Uterus (tissue), 4 donors: ENCODE measurements around the gene FAM174C. TPM values are rescaled to one million over a fixed set of nuclear protein-coding genes. Genes with fewer than 3 reads are reported as not detected.
"Not testable (repeated sequence)": the region's sequence is repeated elsewhere in the genome, so short reads cannot be mapped to it uniquely, and the experiment has no call there.

Source experiments
- DNase-seq, 2 donors: peaks; one replicate each; pipeline ENCODE4 v3.0.0-alpha.2; 2019 to 2020
- H3K27ac ChIP-seq, 2 donors: fragments of 200-600 bp; sonication (generic); 1 replicate in 1 of 2; 2 replicates in 1 of 2; pipeline ENCODE4 v1.5.1; 2016 to 2018
- H3K27me3 ChIP-seq, 2 donors: fragments of 200-600 bp; sonication (generic); one replicate each; pipeline ENCODE4 v1.5.1; 2018 to 2019; ENCODE audit warnings: control low read depth in 1 of 2
- H3K36me3 ChIP-seq, 2 donors: fragments of 200-600 bp; sonication (generic); one replicate each; pipeline ENCODE4 v1.5.1; 2019; ENCODE audit warnings: control low read depth in 1 of 2
- H3K4me1 ChIP-seq, 2 donors: fragments of 200-600 bp; sonication (generic); one replicate each; pipeline ENCODE4 v1.5.1; 2018 to 2019; ENCODE audit warnings: control low read depth in 1 of 2
- H3K4me3 ChIP-seq, 2 donors: fragments of 200-600 bp; sonication (generic); 1 replicate in 1 of 2; 2 replicates in 1 of 2; pipeline ENCODE4 v1.5.1; 2018 to 2019; ENCODE audit warnings: mild to moderate bottlenecking in 1 of 2
- H3K9me3 ChIP-seq, 2 donors: fragments of 200-600 bp; sonication (generic); one replicate each; pipeline ENCODE4 v1.5.1; 2019; ENCODE audit warnings: control low read depth in 1 of 2
- POLR2A ChIP-seq, 2 donors: fragments of 450-650 bp; IDR thresholded peaks; one replicate each; pipeline ENCODE4 v1.6.1; 2016; ENCODE audit warnings: antibody characterized with exemption in 2 of 2, mild to moderate bottlenecking in 1 of 2, moderate library complexity in 1 of 2
- intact Hi-C: fragments of 100-400 bp; cut with DNase I; formaldehyde crosslinking; loops from one replicate; pipeline ENCODE4 v1.15.1; 2023; ENCODE audit warnings: low total_unique reads
- total RNA-seq, 4 donors: library from RNA; depleted of rRNA in 3 of 4; stranded (reverse); fragments of >200 nt in 3 of 4; gene quantifications; one replicate each; pipeline versions ENCODE4 v1.1.0 to v1.2.4, GENCODE V29; 2014 to 2023
- TF ChIP-seq, protein P1 (sequence below), 4 experiments: fragments of 200-600 bp in 2 of 4; fragments of 450-650 bp in 2 of 4; sonication (generic) in 2 of 4; IDR thresholded peaks; one replicate each; pipeline ENCODE4 v1.5.1; 2016 to 2019; ENCODE audit warnings: antibody characterized with exemption in 4 of 4, mild to moderate bottlenecking in 2 of 4, moderate library complexity in 1 of 4
- donor health status: DM: yes; HTN: yes; CAD: no.

Gene FAM174C
- total RNA-seq, 4 donors from 2014 or later: 2.1 to 24.3 (median 7.1) TPM

DNA sequence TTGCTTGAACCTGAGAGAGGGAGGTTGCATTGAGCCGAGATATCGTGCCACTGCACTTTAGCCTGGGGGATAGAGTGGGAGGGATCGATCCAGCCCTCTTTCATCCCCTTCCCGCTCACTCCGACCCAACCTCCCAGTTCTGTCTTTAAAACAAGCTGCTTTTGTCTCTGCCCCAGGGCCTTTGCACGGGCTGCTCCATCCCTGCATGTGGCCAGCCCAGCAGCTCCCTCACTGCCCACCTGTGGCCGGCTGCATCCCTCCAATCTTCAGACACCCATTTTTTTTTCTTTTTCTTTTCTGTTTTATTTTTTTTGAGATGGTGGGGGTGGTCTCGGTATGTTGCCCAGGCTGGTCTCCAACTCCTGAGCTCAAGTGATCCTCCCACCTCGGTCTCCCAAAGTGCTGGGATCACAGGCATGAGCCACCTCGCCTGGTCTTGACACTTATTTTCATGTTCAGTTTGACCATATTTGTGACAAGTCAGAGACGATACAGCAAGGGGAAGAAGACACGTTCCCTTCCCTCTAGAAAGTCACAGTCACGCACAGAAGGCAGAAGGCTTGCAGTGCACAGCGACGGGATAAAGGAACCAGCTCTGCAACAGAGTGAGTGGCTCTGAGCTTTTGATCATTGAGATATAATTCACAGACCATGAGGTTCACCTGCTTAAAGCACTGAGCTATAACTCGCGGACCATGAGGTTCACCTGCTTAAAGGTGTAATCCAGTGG lies 42.1 kb downstream of the FAM174C start:
- DNase-seq: no peak
- peaks cover 0 to 6% of the 10 kb centered on the region in 2 donors for H3K4me1 ChIP-seq
- H3K9me3 ChIP-seq: no peaks in the 10 kb centered on the region
- no peak for TF ChIP-seq POLR2A (IDR thresholded peaks at IDR 0.05)
- TF ChIP-seq, protein P1, sequence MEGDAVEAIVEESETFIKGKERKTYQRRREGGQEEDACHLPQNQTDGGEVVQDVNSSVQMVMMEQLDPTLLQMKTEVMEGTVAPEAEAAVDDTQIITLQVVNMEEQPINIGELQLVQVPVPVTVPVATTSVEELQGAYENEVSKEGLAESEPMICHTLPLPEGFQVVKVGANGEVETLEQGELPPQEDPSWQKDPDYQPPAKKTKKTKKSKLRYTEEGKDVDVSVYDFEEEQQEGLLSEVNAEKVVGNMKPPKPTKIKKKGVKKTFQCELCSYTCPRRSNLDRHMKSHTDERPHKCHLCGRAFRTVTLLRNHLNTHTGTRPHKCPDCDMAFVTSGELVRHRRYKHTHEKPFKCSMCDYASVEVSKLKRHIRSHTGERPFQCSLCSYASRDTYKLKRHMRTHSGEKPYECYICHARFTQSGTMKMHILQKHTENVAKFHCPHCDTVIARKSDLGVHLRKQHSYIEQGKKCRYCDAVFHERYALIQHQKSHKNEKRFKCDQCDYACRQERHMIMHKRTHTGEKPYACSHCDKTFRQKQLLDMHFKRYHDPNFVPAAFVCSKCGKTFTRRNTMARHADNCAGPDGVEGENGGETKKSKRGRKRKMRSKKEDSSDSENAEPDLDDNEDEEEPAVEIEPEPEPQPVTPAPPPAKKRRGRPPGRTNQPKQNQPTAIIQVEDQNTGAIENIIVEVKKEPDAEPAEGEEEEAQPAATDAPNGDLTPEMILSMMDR (IDR thresholded peaks at IDR 0.05): no peak
- H3K36me3 ChIP-seq: no peaks in the 10 kb centered on the region
- H3K27me3 ChIP-seq: peaks cover 6 to 12% of the 10 kb centered on the region in 2 donors
- H3K27ac ChIP-seq: no peak overlapping the region
- H3K4me3 ChIP-seq: no peak overlapping the region
- intact Hi-C loops: no loop called here

DNA sequence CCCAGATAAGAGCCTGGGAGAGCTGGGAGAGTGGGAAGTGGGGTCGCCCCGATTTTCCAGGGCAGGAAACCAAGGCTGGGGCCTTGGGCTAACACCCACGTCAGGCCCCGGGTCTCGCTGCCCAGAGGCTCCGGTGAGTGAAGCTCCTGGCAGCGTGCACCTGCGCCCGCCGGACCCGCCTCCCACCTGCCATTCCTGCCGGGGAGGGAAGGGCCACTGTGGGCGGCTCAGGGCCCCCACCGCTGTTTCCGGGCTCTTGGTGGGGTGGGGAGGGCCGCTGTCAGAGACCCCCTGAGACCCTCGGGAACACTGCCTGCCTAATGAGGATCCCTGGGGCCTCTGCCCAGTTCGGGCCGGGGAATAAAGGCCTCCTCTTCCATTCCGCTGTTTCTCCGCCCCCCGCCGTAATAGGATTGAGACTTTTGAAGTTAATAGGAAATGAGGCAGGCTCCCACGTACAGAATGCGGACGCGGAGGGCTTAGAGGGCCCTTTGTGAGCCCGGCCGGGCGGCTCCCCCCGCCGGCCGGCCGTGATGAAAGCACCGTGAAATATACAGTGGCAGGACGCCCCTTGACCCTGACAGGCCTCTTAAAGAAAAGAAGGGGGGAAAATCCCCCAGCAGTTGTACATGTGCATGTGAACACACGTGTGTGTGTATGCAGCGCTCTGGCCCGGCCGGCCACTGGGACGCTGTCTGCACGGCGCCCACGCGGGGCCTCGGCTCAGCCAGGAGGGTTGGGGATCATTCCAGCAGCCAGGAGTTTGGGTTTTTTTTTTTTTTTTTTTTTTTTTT lies 43.5 kb downstream of the FAM174C start:
- TF ChIP-seq POLR2A (IDR thresholded peaks at IDR 0.05): no peak
- TF ChIP-seq, protein P1 (IDR thresholded peaks at IDR 0.05): no peak
- H3K4me3 ChIP-seq: no peak overlapping the region
- H3K27me3 ChIP-seq: peaks cover 6 to 16% of the 10 kb centered on the region in 2 donors
- intact Hi-C loops: no loop called here
- peaks cover 0 to 6% of the 10 kb centered on the region in 2 donors for H3K4me1 ChIP-seq
- DNase-seq: no peak
- H3K36me3 ChIP-seq: no peaks in the 10 kb centered on the region
- H3K9me3 ChIP-seq: no peaks in the 10 kb centered on the region
- no peak overlapping the region for H3K27ac ChIP-seq

DNA sequence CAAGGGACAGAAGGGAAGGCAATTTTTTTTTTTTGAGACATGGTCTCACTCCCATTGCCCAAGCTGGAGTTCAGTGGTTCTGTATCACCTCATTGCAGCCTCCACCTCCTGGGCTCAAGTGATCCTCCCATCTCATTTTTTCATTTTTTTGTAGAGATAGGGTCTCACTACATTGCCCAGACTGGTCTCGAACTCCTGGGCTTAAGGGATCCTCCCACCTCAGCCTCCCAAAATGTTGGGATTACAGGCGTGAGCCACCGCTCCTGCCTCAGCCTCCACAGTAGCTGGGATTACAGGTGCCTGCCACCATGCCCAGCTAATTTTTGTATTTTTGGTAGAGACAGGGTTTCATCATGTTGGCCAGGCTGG lies 44.9 kb downstream of the FAM174C start:
- H3K27me3 ChIP-seq: peaks cover 6 to 17% of the 10 kb centered on the region in 2 donors
- DNase-seq, H3K4me3 ChIP-seq, H3K36me3 ChIP-seq, H3K9me3 ChIP-seq, H3K4me1 ChIP-seq, H3K27ac ChIP-seq, intact Hi-C loops: not testable (repeated sequence)

DNA sequence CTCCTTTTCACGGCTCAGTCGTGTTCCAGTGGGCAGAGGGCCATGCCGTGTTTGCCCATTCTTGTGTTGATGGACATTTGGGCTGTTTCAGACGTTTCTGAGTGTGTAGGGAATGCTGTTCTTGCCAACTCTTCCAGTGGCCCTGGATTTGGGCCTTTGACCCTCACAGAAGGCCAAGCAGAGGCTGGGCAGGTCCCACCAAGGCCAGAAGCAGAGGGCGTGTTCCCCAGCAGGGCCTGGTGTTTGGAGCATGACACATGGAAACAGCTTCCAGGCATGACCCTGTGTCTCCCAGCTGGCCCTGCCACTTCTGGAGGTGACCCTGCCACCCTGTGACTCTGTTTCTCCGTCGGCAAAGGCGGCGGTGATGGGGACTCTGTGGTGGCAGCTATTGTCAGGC lies 46.2 kb downstream of the FAM174C start:
- intact Hi-C loops: no loop called here
- H3K27me3 ChIP-seq: peaks cover 6 to 12% of the 10 kb centered on the region in 2 donors
- no peak overlapping the region for H3K27ac ChIP-seq

DNA sequence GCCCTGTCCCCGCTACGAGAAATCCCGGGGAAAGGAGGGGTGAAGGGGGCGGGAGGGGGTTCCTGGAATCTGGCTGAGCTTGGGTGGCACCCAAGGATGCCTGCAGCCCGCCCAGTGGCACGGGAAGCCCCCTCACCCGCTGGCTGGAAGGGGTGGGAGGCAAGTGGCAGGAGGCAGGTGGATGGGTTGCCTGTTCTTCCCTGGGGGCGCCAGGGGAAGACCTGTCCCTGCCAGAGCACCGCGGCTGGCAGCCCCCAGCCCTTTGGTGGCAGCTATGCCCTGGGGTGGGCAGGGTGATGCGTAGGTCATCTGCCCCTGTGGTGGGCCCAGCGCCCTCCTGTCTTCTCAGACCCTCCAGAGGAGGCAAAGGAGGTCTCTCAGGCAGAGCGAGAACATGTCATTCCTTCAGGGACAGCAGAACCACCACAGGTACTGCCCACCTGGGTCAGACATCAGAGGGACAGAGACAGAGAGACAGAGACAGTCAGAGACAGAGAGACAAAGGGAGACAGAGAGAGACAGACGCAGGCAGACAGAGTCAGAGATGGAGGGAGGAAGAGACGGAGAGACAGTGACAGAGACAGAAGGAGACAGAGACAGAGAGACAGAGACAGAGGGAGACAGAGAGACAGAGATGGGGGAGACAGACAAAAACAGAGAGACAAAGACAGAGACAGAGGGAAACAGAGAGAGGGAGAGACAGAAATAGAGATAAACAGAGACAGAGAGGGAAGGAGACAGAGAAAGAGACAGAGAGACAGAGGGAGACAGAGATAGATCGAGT lies 47.1 kb downstream of the FAM174C start:
- Histone ChIP-seq H3K4me3 (no peak overlapping the region), H3K4me1 (no peaks in the 10 kb centered on the region), H3K27ac (no peak overlapping the region), H3K27me3 (peaks cover 0 to 10% of the 10 kb centered on the region in 2 donors), H3K36me3 (no peaks in the 10 kb centered on the region), H3K9me3 (no peaks in the 10 kb centered on the region)
- intact Hi-C loops: no loop called here
- no peak for DNase-seq
- TF ChIP-seq, protein P1 (IDR thresholded peaks at IDR 0.05): no peak
- TF ChIP-seq POLR2A (IDR thresholded peaks at IDR 0.05): no peak

More for the DNA sequence above, 46.2 kb downstream of the FAM174C start:
- Histone ChIP-seq H3K9me3 (no peaks in the 10 kb centered on the region), H3K4me1 (no peaks in the 10 kb centered on the region), H3K36me3 (no peaks in the 10 kb centered on the region), H3K4me3 (no peak overlapping the region)
- DNase-seq: no peak
- TF ChIP-seq POLR2A (IDR thresholded peaks at IDR 0.05): no peak
- TF ChIP-seq, protein P1 (IDR thresholded peaks at IDR 0.05): no peak
